Loucy (cell line): Measurements from ENCODE around the gene BTBD9.

Experiments used
- H2AFZ ChIP-seq: fragments of 200-600 bp; sonication (generic); 2 replicates; pipeline ENCODE4 v1.6.0; 2016; ENCODE audit warnings: antibody characterized with exemption, mild to moderate bottlenecking, low read length, moderate library complexity
- H3F3A ChIP-seq: fragments of 200-600 bp; 2 replicates; pipeline ENCODE4 v1.6.0; 2016; ENCODE audit warnings: antibody characterized with exemption, low read depth, mild to moderate bottlenecking
- H3K27me3 ChIP-seq: fragments of 200-600 bp; sonication (generic); 2 replicates; pipeline ENCODE4 v1.6.1; 2014; ENCODE audit warnings: low read length, mild to moderate bottlenecking; ENCODE audit not compliant: insufficient read depth, poor library complexity, severe bottlenecking
- H3K36me3 ChIP-seq: fragments of 200-600 bp; sonication (generic); 2 replicates; pipeline ENCODE4 v1.6.1; 2016; ENCODE audit warnings: low read length; ENCODE audit not compliant: insufficient read depth
- H3K4me1 ChIP-seq: fragments of 200-600 bp; sonication (generic); 2 replicates; pipeline ENCODE4 v1.5.1; 2014; ENCODE audit warnings: low read length, mild to moderate bottlenecking; ENCODE audit not compliant: insufficient read depth, poor library complexity, severe bottlenecking
- H3K4me2 ChIP-seq: fragments of 200-600 bp; sonication (generic); 2 replicates; pipeline ENCODE4 v1.6.0; 2014; ENCODE audit warnings: antibody characterized with exemption, low read length, low read depth, mild to moderate bottlenecking; ENCODE audit not compliant: poor library complexity, severe bottlenecking
- H3K4me3 ChIP-seq: fragments of 200-600 bp; sonication (generic); 2 replicates; pipeline ENCODE4 v1.5.1; 2014; ENCODE audit warnings: low read length, mild to moderate bottlenecking, mixed read lengths; ENCODE audit not compliant: poor library complexity, severe bottlenecking
- H3K79me2 ChIP-seq: fragments of 200-600 bp; sonication (generic); 2 replicates; pipeline ENCODE4 v1.6.1; 2014; ENCODE audit warnings: low read length; ENCODE audit not compliant: insufficient read depth
- H3K9ac ChIP-seq: fragments of 200-600 bp; sonication (generic); 2 replicates; pipeline ENCODE4 v1.6.0; 2014; ENCODE audit warnings: mild to moderate bottlenecking, low read depth, low read length, moderate library complexity; ENCODE audit not compliant: poor library complexity, severe bottlenecking
- H3K9me2 ChIP-seq: fragments of 200-600 bp; sonication (generic); replicated peaks from 2 replicates; pipeline ENCODE4 v1.6.1; 2016; ENCODE audit warnings: low read depth, low read length, mixed read lengths
- H3K9me3 ChIP-seq: fragments of 200-600 bp; sonication (generic); 2 replicates; pipeline ENCODE4 v1.6.1; 2014; ENCODE audit warnings: mild to moderate bottlenecking, antibody characterized with exemption, low read length, low read depth; ENCODE audit not compliant: insufficient read depth
- H4K20me1 ChIP-seq: fragments of 200-600 bp; sonication (generic); 2 replicates; pipeline ENCODE4 v1.6.0; 2014; ENCODE audit warnings: antibody characterized with exemption, low read length, mild to moderate bottlenecking; ENCODE audit not compliant: insufficient read depth, poor library complexity, severe bottlenecking
- CTCF ChIP-seq: fragments of 200-600 bp; sonication (generic); conservative IDR thresholded peaks from 2 replicates; pipeline ENCODE4 v1.5.1; 2014; ENCODE audit warnings: mild to moderate bottlenecking, antibody characterized with exemption, low read length
- EZH2phosphoT487 ChIP-seq: fragments of 200-600 bp; IDR thresholded peaks from 2 replicates; pipeline ENCODE4 v1.6.1; 2018; ENCODE audit warnings: antibody characterized with exemption, mild to moderate bottlenecking, moderate library complexity, borderline replicate concordance

Gene BTBD9

GRCh38 chr6:38542031-38542430, 97.7 kb downstream of the BTBD9 start:
- no peak overlapping the region for H3K9ac ChIP-seq
- H3K4me1 ChIP-seq: no peaks in the 10 kb centered on the region
- no peaks in the 10 kb centered on the region for H3K9me2 ChIP-seq
- no peaks in the 10 kb centered on the region for H3K27me3 ChIP-seq
- H3F3A ChIP-seq: no peaks in the 10 kb centered on the region
- H3K36me3 ChIP-seq: no peaks in the 10 kb centered on the region
- no peaks in the 10 kb centered on the region for H3K9me3 ChIP-seq
- H3K4me2 ChIP-seq: no peak overlapping the region
- no peaks in the 10 kb centered on the region for H3K79me2 ChIP-seq
- H3K4me3 ChIP-seq: no peak overlapping the region
- no peak overlapping the region for H2AFZ ChIP-seq
- no peak for TF ChIP-seq EZH2phosphoT487
- TF ChIP-seq CTCF: no peak
- H4K20me1 ChIP-seq: no peaks in the 10 kb centered on the region

- no peaks in the 10 kb centered on the region for H3K36me3 ChIP-seq
- H2AFZ ChIP-seq: no peak overlapping the region
- H3K27me3 ChIP-seq: no peaks in the 10 kb centered on the region
- no peaks in the 10 kb centered on the region for H3K4me1 ChIP-seq
- no peak overlapping the region for H3K9ac ChIP-seq
- H3K9me2 ChIP-seq: no peaks in the 10 kb centered on the region
- no peaks in the 10 kb centered on the region for H3K79me2 ChIP-seq
- no peak for TF ChIP-seq EZH2phosphoT487
- TF ChIP-seq CTCF: no peak
- no peak overlapping the region for H3K4me2 ChIP-seq
- no peaks in the 10 kb centered on the region for H4K20me1 ChIP-seq
- no peak overlapping the region for H3K4me3 ChIP-seq
- no peaks in the 10 kb centered on the region for H3K9me3 ChIP-seq
- H3F3A ChIP-seq: no peaks in the 10 kb centered on the region
These were observed 106.7 kb downstream of the BTBD9 start for GRCh38 chr6:38533064-38533463.

- Histone ChIP-seq H3K9me2 (no peaks in the 10 kb centered on the region), H3K4me1 (no peaks in the 10 kb centered on the region), H3K4me2 (no peak overlapping the region), H3K79me2 (no peaks in the 10 kb centered on the region), H4K20me1 (no peaks in the 10 kb centered on the region), H3K9ac (no peak overlapping the region), H3K36me3 (no peaks in the 10 kb centered on the region), H3F3A (no peaks in the 10 kb centered on the region), H3K9me3 (no peaks in the 10 kb centered on the region), H3K4me3 (no peak overlapping the region), H3K27me3 (no peaks in the 10 kb centered on the region), H2AFZ (no peak overlapping the region)
- TF ChIP-seq EZH2phosphoT487 (no peak), CTCF (no peak)
These were observed 108.6 kb downstream of the BTBD9 start for GRCh38 chr6:38531134-38531533.
